Measurements from ENCODE around the gene GRB14.

GRB14 gene

GRCh38 chr2:164609790-164610189 is 11.5 kb downstream of the GRB14 start:
- DNase-seq: no peak

- DNase-seq: no peak
These were observed 14.7 kb downstream of the GRB14 start for GRCh38 chr2:164606557-164606956.

- DNase-seq: no peak
These were observed 16.0 kb downstream of the GRB14 start for GRCh38 chr2:164605295-164605694.

GRCh38 chr2:164600763-164601162 is 20.5 kb downstream of the GRB14 start:
- DNase-seq: no peak

GRCh38 chr2:164599954-164600589 is 21.2 kb downstream of the GRB14 start:
- no peak for DNase-seq

GRCh38 chr2:164597983-164598382 is 23.3 kb downstream of the GRB14 start:
- DNase-seq: no peak

GRCh38 chr2:164595031-164595430 is 26.3 kb downstream of the GRB14 start:
- no peak for DNase-seq

GRCh38 chr2:164593959-164594358 is 27.3 kb downstream of the GRB14 start:
- no peak for DNase-seq

- no peak for DNase-seq
These were observed 27.7 kb downstream of the GRB14 start for GRCh38 chr2:164593541-164593940.

- no peak for DNase-seq
These were observed 31.8 kb downstream of the GRB14 start for GRCh38 chr2:164589522-164589921.

- no peak for DNase-seq
These were observed 40.2 kb downstream of the GRB14 start for GRCh38 chr2:164581050-164581449.

GRCh38 chr2:164574931-164575330 is 46.4 kb downstream of the GRB14 start:
- no peak for DNase-seq

GRCh38 chr2:164570475-164570874 is 50.8 kb downstream of the GRB14 start:
- no peak for DNase-seq

- DNase-seq: no peak
These were observed 51.9 kb downstream of the GRB14 start for GRCh38 chr2:164569378-164569777.

- no peak for DNase-seq
These were observed 53.0 kb downstream of the GRB14 start for GRCh38 chr2:164568317-164568716.

- DNase-seq: no peak
These were observed 53.8 kb downstream of the GRB14 start for GRCh38 chr2:164567335-164567989.

- DNase-seq: no peak
These were observed 55.9 kb downstream of the GRB14 start for GRCh38 chr2:164565359-164565758.

- DNase-seq: no peak
These were observed 58.6 kb downstream of the GRB14 start for GRCh38 chr2:164562666-164563065.

- DNase-seq: no peak
These were observed 59.3 kb downstream of the GRB14 start for GRCh38 chr2:164561991-164562390.

- DNase-seq: no peak
These were observed 59.9 kb downstream of the GRB14 start for GRCh38 chr2:164561416-164561815.

- no peak for DNase-seq
These were observed 60.4 kb downstream of the GRB14 start for GRCh38 chr2:164560902-164561301.

GRCh38 chr2:164560181-164560792 is 61.0 kb downstream of the GRB14 start:
- no peak for DNase-seq

- DNase-seq: no peak
These were observed 62.8 kb downstream of the GRB14 start for GRCh38 chr2:164558450-164558849.

GRCh38 chr2:164554487-164554886 is 66.8 kb downstream of the GRB14 start:
- DNase-seq: no peak

- DNase-seq: no peak
These were observed 69.8 kb downstream of the GRB14 start for GRCh38 chr2:164551519-164551918.

All from NCI-H510A (cell line).